ENCODE results near the gene PLSCR4.

DNA sequence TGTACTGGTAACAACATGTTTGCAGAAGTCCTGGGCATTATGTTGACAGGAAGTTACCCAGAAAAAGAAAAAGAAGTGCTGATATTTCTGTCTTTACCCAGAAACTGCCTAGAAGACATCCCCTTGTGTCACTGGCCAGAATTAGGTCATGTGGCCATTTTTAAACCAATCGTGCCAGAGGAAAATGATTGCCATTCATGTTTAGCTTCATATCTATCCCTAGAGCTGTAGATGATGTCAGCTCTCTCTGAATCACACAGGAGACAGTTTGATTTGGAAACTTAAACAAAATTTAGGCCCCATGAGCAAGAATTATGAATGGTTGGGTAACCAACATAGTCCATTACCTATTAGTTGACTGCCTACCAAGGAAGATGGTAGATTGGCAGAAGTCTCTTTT lies 81.0 kb downstream of the PLSCR4 start:
- TF ChIP-seq, protein P1, sequence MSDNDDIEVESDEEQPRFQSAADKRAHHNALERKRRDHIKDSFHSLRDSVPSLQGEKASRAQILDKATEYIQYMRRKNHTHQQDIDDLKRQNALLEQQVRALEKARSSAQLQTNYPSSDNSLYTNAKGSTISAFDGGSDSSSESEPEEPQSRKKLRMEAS (IDR thresholded peaks at IDR 0.05; ENCODE audit: low read depth, low read length): no peak
- TF ChIP-seq, protein P2, sequence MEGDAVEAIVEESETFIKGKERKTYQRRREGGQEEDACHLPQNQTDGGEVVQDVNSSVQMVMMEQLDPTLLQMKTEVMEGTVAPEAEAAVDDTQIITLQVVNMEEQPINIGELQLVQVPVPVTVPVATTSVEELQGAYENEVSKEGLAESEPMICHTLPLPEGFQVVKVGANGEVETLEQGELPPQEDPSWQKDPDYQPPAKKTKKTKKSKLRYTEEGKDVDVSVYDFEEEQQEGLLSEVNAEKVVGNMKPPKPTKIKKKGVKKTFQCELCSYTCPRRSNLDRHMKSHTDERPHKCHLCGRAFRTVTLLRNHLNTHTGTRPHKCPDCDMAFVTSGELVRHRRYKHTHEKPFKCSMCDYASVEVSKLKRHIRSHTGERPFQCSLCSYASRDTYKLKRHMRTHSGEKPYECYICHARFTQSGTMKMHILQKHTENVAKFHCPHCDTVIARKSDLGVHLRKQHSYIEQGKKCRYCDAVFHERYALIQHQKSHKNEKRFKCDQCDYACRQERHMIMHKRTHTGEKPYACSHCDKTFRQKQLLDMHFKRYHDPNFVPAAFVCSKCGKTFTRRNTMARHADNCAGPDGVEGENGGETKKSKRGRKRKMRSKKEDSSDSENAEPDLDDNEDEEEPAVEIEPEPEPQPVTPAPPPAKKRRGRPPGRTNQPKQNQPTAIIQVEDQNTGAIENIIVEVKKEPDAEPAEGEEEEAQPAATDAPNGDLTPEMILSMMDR (IDR thresholded peaks at IDR 0.05; ENCODE audit: low read depth, low read length): no peak

Data from NB4 (cell line).